ENCODE measurements around the gene RRAS.

DNA sequence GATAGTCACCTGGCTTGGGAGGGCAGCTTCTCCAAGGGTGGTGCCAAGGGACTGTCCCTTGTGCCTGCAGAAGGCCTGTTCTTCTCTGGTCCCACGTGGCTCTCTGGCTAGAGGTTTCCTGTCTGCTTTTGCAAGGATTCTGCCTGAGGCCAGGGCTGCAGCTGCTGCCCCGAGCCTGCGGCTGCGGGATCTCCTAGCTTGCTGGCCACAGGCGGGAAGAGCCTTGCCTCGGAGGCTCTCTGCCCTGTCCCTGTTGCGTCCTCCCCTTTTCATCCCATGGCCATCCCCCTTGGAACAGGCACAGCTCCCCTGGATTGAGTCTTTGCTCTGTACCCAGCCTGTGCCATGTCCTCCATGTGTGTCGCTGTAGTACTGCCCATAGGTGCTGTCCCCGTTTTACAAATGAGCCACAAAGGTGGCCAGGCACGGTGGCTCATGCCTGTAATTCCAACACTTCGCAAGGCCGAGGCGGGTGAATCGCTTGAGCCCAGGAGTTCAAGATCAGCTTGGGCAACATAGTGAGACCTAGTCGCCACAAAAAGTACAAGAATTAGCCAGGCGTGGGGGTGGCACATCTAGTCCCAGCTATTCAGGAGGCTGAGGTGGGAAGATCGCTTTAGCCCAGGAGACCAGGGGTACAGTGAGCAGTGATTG, 16.6 kb upstream of the RRAS start:
- TF ChIP-seq POLR2AphosphoS5 (IDR thresholded peaks at IDR 0.05; ENCODE audit: borderline replicate concordance, low read depth, low read length): no peak
- TF ChIP-seq EZH2 (IDR thresholded peaks at IDR 0.05): no peak
